ENCODE data around the gene CELF5. TPM values are rescaled to one million over a fixed set of nuclear protein-coding genes. Genes with fewer than 3 reads are reported as not detected.
A peak's percentile ranks its signal among the peaks of the same experiment; 100 is the strongest.

Gene CELF5
- under 1 TPM; 0.16 to 0.29 TPM for total RNA-seq

- no peaks in the 10 kb centered on the region for H3K9me3 Mint-ChIP-seq
- no peaks in the 10 kb centered on the region for H3K36me3 Mint-ChIP-seq
- H3K4me1 Mint-ChIP-seq = no peaks in the 10 kb centered on the region
- H3K4me3 Mint-ChIP-seq = no peak within 1 kb of the TSS
- no peak within 1 kb of the TSS for H3K27ac Mint-ChIP-seq
- H3K27me3 Mint-ChIP-seq = peaks cover 30% of the 10 kb centered on the region
- DNase-seq = peak; percentile 70
These were observed at the start of gene CELF5 for GRCh38 chr19:3224346-3225168. Gene CELF5 (plus strand): TSS chr19:3224661. CDS start chr19:3224740, 79 bp downstream.

GRCh38 chr19:3175781-3176714 is 48.4 kb upstream of the CELF5 start:
- Mint-ChIP-seq H3K4me1 (peaks cover 18% of the 10 kb centered on the region), H3K27me3 (no peaks in the 10 kb centered on the region), H3K9me3 (no peaks in the 10 kb centered on the region), H3K36me3 (peaks cover 24% of the 10 kb centered on the region), H3K27ac (peak overlapping the region; percentile 85), H3K4me3 (peak overlapping the region; percentile 25)
- no peak for DNase-seq

- H3K4me3 Mint-ChIP-seq = peak overlapping the region; percentile 74
- H3K9me3 Mint-ChIP-seq = no peaks in the 10 kb centered on the region
- H3K36me3 Mint-ChIP-seq = peaks cover 25% of the 10 kb centered on the region
- DNase-seq = peak; percentile 77
- H3K27me3 Mint-ChIP-seq = no peaks in the 10 kb centered on the region
- H3K4me1 Mint-ChIP-seq = peaks cover 18% of the 10 kb centered on the region
- peak overlapping the region; percentile 85 for H3K27ac Mint-ChIP-seq
These were observed 47.6 kb upstream of the CELF5 start for GRCh38 chr19:3176715-3177501.

- H3K4me3 Mint-ChIP-seq = peak within 1 kb of the TSS; percentile 99
- H3K4me1 Mint-ChIP-seq = peaks cover 23% of the 10 kb centered on the region
- peak within 1 kb of the TSS; percentile 97 for H3K27ac Mint-ChIP-seq
- H3K36me3 Mint-ChIP-seq = peaks cover 27% of the 10 kb centered on the region
- H3K9me3 Mint-ChIP-seq = no peaks in the 10 kb centered on the region
- H3K27me3 Mint-ChIP-seq = no peaks in the 10 kb centered on the region
- peak; percentile 77 for DNase-seq
These were observed 46.0 kb upstream of the CELF5 start, which contains the start of gene S1PR4 for GRCh38 chr19:3178377-3178972. Gene S1PR4 (plus strand): TSS chr19:3178769. CDS start chr19:3178793, 24 bp downstream.

GRCh38 chr19:3178973-3179738 is 45.3 kb upstream of the CELF5 start:
- Mint-ChIP-seq H3K4me1 (peaks cover 29% of the 10 kb centered on the region), H3K36me3 (peaks cover 31% of the 10 kb centered on the region), H3K9me3 (no peaks in the 10 kb centered on the region), H3K27ac (peak overlapping the region; percentile 97), H3K27me3 (no peaks in the 10 kb centered on the region), H3K4me3 (peak overlapping the region; percentile 99)
- DNase-seq = peak; percentile 55

- H3K27me3 Mint-ChIP-seq = no peaks in the 10 kb centered on the region
- H3K4me1 Mint-ChIP-seq = peaks cover 36% of the 10 kb centered on the region
- peak overlapping the region; percentile 97 for H3K27ac Mint-ChIP-seq
- peaks cover 37% of the 10 kb centered on the region for H3K36me3 Mint-ChIP-seq
- no peaks in the 10 kb centered on the region for H3K9me3 Mint-ChIP-seq
- peak; percentile 61 for DNase-seq
- peak overlapping the region; percentile 99 for H3K4me3 Mint-ChIP-seq
These were observed 44.6 kb upstream of the CELF5 start for GRCh38 chr19:3179739-3180293.

GRCh38 chr19:3183721-3184641 is 40.5 kb upstream of the CELF5 start:
- Mint-ChIP-seq H3K27ac (peak overlapping the region; percentile 73), H3K9me3 (no peaks in the 10 kb centered on the region), H3K36me3 (peaks cover 40% of the 10 kb centered on the region), H3K4me3 (peak overlapping the region; percentile 89), H3K4me1 (peaks cover 47% of the 10 kb centered on the region), H3K27me3 (no peaks in the 10 kb centered on the region)
- DNase-seq = no peak

- Mint-ChIP-seq H3K4me1 (peaks cover 48% of the 10 kb centered on the region), H3K36me3 (peaks cover 34% of the 10 kb centered on the region), H3K27me3 (no peaks in the 10 kb centered on the region)
These were observed 39.5 kb upstream of the CELF5 start for GRCh38 chr19:3184847-3185460.

GRCh38 chr19:3185461-3186159 is 38.9 kb upstream of the CELF5 start, which contains the start of gene NCLN:
Gene NCLN (plus strand): TSS chr19:3185930. CDS start chr19:3186031, 101 bp downstream.
- DNase-seq = peak; percentile 94
- peak within 1 kb of the TSS; percentile 97 for H3K27ac Mint-ChIP-seq
- H3K36me3 Mint-ChIP-seq = peaks cover 28% of the 10 kb centered on the region
- H3K4me3 Mint-ChIP-seq = peak within 1 kb of the TSS; percentile 89
- peaks cover 48% of the 10 kb centered on the region for H3K4me1 Mint-ChIP-seq
- no peaks in the 10 kb centered on the region for H3K9me3 Mint-ChIP-seq
- H3K27me3 Mint-ChIP-seq = no peaks in the 10 kb centered on the region

More at GRCh38 chr19:3184847-3185460, 39.5 kb upstream of the CELF5 start:
- H3K4me3 Mint-ChIP-seq = peak overlapping the region; percentile 89
- H3K27ac Mint-ChIP-seq = peak overlapping the region; percentile 97
- peak; percentile 58 for DNase-seq
- H3K9me3 Mint-ChIP-seq = no peaks in the 10 kb centered on the region

- H3K36me3 Mint-ChIP-seq = peaks cover 23% of the 10 kb centered on the region
- peak overlapping the region; percentile 89 for H3K4me3 Mint-ChIP-seq
- DNase-seq = no peak
- H3K27ac Mint-ChIP-seq = peak overlapping the region; percentile 64
- H3K27me3 Mint-ChIP-seq = no peaks in the 10 kb centered on the region
- H3K9me3 Mint-ChIP-seq = no peaks in the 10 kb centered on the region
- peaks cover 49% of the 10 kb centered on the region for H3K4me1 Mint-ChIP-seq
These were observed 38.2 kb upstream of the CELF5 start for GRCh38 chr19:3186160-3186688.

GRCh38 chr19:3186891-3187661 is 37.4 kb upstream of the CELF5 start:
- H3K9me3 Mint-ChIP-seq = no peaks in the 10 kb centered on the region
- peaks cover 23% of the 10 kb centered on the region for H3K36me3 Mint-ChIP-seq
- H3K4me3 Mint-ChIP-seq = peak overlapping the region; percentile 89
- H3K27me3 Mint-ChIP-seq = no peaks in the 10 kb centered on the region
- DNase-seq = no peak
- H3K27ac Mint-ChIP-seq = peak overlapping the region; percentile 64
- H3K4me1 Mint-ChIP-seq = peaks cover 49% of the 10 kb centered on the region

Measured in activated naive CD8-positive, alpha-beta T cell treated with anti-CD3 and anti-CD28 coated beads for 36 hours (primary cell).